ENCODE data around the gene MRPS27.

Gene MRPS27

DNA sequence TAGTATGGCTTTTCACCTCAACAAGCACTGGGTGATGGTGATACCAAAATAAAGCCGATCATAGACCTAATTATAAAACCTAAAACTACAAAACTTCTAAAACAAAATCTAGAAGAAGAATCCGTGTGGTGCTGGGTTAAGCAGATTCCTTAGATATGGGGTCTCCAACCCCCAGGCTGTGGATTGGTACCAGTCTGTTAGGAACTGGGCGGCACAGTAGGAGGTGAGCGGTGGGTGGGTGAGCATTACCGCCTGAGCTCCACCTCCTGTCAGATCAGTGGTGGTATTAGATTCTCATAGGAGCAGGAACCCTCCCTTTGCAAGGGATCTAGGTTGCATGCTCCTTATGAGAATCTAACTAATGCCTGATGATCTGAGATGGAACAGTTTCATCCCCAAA lies 33.2 kb downstream of the MRPS27 start:
- DNase-seq: no peak

- no peak for DNase-seq
These were observed 34.6 kb downstream of the MRPS27 start for GRCh38 chr5:72285424-72285821.

- DNase-seq: no peak
These were observed 35.2 kb downstream of the MRPS27 start for GRCh38 chr5:72284559-72285423.

- DNase-seq: no peak
These were observed 36.7 kb downstream of the MRPS27 start for GRCh38 chr5:72283358-72283757.

- DNase-seq: no peak
These were observed 37.2 kb downstream of the MRPS27 start for GRCh38 chr5:72282878-72283277.

GRCh38 chr5:72281764-72282499 lies 38.1 kb downstream of the MRPS27 start:
- DNase-seq: no peak

GRCh38 chr5:72281430-72281763 lies 38.6 kb downstream of the MRPS27 start:
- no peak for DNase-seq

GRCh38 chr5:72280581-72281069 lies 39.4 kb downstream of the MRPS27 start:
- no peak for DNase-seq

DNA sequence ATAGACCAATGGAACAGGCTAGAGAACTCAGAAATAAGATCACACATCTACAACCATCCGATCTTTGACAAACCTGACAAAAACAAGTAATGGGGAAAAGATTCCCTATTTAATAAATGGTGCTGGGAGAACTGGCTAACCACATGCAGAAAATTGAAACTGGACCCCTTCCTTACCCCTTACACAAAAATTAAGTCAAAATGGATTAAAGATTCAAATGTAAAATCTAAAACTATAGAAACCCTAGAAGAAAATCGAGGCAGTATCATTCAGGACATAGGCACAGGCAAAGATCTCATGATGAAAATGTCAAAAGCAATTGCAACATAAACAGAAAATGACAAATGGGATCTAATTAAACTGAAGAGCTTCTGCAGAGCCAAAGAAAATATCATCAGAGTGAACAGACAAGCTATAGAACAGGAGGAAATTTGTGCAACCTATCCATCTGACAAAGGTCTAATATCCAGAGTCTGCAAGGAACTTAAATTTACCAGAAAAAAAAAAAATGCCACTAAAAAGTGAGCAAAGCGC lies 43.8 kb downstream of the MRPS27 start:
- no peak for DNase-seq

- no peak for DNase-seq
These were observed 46.5 kb downstream of the MRPS27 start for GRCh38 chr5:72273547-72273946.

DNA sequence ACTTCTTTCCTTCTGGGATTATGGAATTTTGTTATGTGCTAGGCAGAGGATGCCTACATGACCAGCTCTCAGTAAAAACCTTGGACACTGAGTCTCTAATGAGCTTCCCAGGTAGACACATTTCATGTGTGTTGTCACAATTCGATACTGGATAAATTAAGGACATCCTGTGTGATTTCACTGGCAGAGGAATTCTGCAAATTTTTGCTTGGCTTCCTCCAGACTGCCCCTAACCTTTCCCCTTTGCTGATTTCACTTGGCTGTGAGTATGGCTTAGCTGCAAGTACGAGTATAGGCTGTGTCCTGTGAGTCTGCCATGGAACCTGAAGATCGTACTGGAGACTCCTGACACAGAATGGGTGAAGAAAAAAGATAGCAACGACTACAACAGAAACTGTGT lies 47.6 kb downstream of the MRPS27 start:
- no peak for DNase-seq

DNA sequence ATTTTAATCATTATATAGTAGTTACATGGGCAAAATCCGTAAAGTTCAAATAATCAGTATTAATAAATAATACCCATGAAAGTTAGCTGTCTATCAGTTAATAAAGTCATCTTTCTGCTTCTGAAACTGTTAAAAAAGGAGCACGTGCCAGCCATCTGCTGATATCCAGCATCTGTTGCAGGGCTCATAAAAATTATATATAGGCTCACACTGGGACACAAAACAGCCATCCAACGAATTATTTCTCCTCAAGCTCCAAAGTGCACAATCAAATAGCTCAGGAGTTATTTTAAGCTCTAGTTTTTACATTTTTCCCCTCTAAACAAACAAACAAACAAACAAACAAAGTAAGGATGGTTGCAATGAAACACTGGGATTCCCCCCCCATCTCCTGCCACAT lies 48.3 kb downstream of the MRPS27 start:
- DNase-seq: no peak

DNA sequence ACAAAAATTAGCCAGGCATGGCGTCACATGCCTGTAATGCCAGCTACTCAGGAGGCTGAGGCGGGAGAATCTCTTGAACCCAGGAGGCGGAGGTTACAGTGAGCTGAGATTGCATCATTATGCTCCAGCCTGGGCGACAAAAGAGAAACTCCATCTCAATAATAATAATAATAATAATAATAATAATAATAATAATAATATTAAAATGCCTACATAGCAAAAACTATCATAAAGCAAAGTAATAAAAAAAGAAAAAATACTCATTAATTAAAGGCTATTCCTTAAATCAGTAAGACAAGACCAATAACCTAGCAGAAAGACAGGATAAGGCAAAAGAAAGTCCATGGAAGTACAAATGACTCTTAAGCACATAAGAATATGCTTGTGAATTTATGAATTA lies 50.0 kb downstream of the MRPS27 start:
- no peak for DNase-seq

DNA sequence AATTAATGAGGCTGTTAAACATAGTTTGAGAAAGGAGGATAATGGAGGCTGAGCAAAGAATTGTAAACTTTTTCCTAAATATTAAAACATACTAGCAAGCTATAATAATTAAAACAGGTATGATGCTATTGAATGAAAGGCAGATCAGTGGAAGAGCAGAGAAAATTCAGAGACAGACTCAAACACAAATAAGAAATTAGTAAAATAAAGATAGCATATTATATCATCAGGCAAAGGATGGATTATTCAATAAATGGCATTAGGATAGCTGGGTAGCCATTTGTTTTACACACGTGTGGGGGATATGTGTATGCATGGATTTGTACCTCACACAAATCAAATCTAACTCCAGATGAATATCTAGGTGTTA lies 50.6 kb downstream of the MRPS27 start:
- no peak for DNase-seq

- DNase-seq: no peak
These were observed 51.2 kb downstream of the MRPS27 start for GRCh38 chr5:72268753-72269410.

DNA sequence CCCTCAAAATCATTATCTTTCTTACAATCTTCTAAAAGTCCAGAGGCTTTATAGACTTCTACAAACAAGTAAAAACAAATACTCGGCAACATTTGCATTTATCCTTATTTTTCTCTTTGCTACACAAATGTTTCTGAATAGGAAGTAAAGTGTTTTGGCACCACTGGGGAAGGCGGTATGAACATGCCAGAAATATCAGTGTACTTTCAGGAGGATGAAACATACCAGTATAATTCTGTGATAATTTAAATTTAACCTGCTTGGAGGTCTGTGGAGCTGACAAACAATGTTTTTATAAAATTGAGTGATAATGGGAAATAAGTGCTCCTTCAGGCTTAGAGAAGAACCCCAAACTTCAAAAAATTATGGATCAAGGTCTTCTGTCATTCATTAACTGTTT lies 51.8 kb downstream of the MRPS27 start:
- no peak for DNase-seq

DNA sequence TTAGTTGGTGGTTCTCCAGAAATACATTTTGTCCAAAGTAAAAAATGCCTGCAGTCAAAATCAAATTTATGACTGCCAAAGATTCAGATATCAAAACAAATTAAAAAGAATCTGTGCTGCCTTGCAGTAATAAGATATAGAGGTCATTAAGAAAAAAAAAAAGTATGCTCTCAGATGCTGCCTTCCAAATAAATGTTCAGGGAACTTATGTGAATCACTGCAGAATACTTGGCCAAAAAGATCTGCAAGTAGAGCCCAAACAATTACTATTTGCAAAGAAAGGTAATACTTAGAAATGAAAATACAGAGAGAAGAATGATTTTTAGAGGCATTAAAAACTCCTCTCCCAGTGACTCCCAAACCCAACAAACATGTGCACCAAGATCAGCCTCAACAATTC lies 52.4 kb downstream of the MRPS27 start:
- DNase-seq: no peak

GRCh38 chr5:72266862-72267261 lies 53.2 kb downstream of the MRPS27 start:
- no peak for DNase-seq

DNA sequence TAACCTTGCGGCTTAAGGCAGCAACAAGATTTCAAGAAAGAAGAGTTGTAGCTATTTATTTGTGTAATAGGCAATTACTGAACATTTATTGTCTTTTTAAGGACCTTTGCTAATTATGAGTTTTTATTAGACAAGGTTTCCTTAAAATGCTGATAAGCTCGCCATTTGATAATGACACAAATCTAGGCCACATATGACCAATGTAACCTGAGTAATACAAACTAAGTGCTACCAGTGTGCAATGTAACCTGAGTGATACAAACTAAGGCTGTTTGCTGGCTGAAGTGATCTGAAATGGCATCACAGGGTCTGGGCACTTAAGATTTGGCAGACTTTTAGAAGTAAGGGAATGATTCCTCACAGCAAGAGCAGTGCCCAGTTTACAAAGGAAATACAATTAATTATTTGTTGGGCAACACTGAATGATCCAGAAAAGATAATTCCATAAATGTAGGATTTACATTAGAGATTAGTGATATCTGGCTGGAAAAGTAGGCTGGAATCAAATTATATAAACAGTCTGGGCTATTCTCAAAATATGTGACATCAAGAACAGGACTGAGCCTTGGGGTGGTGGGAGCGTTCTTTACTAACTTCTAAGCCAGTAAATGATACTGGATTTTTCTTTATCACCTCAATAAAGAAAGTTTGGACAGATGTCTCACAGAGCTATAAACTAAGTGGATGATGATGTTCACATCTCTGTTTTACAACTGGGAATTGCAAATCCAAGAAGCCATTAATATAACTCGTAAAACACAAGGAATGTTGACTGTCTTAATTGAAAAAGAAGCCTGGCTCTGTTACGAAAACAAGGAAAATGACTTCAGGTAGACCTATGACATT lies 54.8 kb downstream of the MRPS27 start:
- no peak for DNase-seq

DNA sequence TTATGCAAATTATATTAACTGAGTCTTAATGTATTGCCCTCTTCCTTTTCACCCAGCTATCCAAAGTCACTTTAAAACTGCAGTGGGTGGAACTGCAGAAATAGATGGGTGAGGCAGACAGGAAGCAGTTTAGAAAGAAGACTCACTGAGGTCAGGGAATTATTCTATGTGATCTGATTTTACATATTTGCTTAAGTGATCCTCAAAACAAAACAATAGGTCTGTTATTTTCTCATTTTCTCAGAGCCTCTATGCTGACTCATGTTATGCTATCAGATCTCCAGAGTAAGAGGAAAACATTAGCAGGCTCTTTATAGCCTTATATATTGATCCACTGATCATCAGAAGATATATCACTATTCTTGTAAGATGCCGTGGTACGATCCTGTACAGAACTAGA lies 63.5 kb downstream of the MRPS27 start:
- DNase-seq: no peak

GRCh38 chr5:72255670-72256069 lies 64.4 kb downstream of the MRPS27 start:
- DNase-seq: no peak

- no peak for DNase-seq
These were observed 64.8 kb downstream of the MRPS27 start for GRCh38 chr5:72255237-72255636.
